GM13976 (cell line): ENCODE results near the gene TSPAN19.
"Not testable (repeated sequence)": the region's sequence is repeated elsewhere in the genome, so short reads cannot be mapped to it uniquely, and the experiment has no call there.

ENCODE experiments used
- DNase-seq: peaks from one replicate; pipeline ENCODE4 v3.0.0; 2012; ENCODE audit warnings: low spot score
- CTCF ChIP-seq: IDR thresholded peaks from 2 replicates; pipeline ENCODE4 v1.5.1; 2012; ENCODE audit warnings: borderline replicate concordance, mild to moderate bottlenecking; ENCODE audit not compliant: insufficient read depth; ENCODE audit errors: extremely low read depth, missing control alignments, control extremely low read depth
- in situ Hi-C: fragments of 300-500 bp; cut with MboI; formaldehyde crosslinking; loops from one replicate; pipeline ENCODE4 v1.12.0; 2022; ENCODE audit warnings: low sequenced_read_pairs, mixed read lengths, inconsistent platforms; ENCODE audit not compliant: unreplicated experiment

Gene TSPAN19

GRCh38 chr12:85018098-85018497 lies 18.0 kb downstream of the TSPAN19 start:
- TF ChIP-seq CTCF = no peak
- in situ Hi-C loops = no loop called here
- no peak for DNase-seq

DNA sequence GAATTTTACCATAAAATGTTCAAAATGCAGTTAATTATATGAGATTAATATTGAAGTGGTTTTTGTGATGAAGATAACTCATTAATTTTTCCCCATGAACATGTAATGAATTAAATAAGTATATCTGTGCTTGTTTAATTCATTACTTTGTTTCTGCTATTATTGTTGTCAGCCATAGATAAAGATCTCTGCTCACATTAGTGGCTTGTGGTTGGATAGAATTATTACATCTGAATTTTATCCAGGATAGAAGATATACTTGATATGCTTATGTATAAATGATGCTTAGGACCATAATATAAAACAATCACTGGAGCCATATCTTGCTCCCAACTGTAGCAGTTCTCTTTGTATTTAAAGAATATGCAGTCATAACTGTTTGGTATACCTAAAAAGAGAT lies 18.5 kb downstream of the TSPAN19 start:
- no peak for DNase-seq
- TF ChIP-seq CTCF = no peak
- in situ Hi-C loops = no loop called here

- TF ChIP-seq CTCF = no peak
- in situ Hi-C loops = no loop called here
- no peak for DNase-seq
Observed at GRCh38 chr12:85017133-85017532, 18.9 kb downstream of the TSPAN19 start.

DNA sequence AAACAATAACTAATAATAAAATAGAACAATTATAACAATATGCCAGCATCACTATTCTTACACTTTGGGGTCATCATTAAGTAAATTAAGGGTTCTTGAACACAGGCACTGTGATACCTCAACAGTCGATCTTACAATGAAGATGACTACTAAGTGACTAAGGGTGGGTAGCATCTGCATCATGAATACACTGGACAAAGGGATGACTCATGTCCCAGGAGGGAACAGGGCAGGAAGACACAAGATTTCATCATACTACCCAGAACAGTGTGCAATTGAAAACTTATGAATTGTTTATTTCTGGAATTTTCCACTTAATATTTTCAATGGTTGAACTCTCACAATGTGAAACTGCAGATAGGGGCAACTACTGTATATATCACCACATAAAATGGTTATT lies 19.7 kb downstream of the TSPAN19 start:
- in situ Hi-C loops = no loop called here

GRCh38 chr12:85007836-85008235 lies 28.2 kb downstream of the TSPAN19 start:
- in situ Hi-C loops = no loop called here
- no peak for DNase-seq
- TF ChIP-seq CTCF = no peak

More for the DNA sequence above, 19.7 kb downstream of the TSPAN19 start:
- no peak for DNase-seq
- TF ChIP-seq CTCF = no peak

DNA sequence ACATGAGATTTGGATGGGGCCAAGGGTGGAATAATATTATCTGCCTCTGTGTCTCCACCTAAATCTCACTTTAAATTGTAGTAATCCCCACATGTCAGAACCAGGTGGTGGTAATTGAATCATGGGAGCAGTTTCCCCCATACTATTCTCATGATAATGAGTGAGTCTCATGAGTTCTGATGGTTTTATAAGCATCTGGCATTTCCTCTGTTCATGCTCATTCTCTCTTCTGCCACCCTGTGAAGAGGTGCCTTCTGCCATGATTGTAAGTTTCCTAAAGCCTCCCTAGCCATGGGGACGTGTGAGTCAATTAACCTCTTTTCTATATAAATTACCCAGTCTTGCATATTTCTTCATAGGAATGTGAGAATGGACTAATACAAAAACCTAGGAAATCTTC lies 29.9 kb downstream of the TSPAN19 start:
- in situ Hi-C loops = no loop called here
- no peak for TF ChIP-seq CTCF
- DNase-seq = no peak

DNA sequence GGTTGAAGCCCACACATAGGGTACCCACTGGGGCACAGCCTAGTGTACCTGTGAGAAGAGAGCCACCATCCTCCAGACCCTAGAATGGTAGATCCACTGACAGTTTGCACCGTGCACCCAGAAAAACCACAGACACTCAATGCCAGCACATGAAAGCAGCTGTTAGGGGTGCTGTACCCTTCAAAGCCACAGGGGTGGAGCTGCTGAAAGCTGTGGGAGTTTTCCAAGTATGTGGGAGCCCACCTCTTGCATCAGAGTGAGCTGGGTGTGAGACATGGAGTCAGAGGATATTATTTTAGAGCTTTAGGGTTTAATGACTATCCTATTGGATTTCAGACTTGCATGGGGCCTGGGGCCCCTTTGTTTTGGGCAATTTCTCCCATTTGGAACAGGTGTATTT lies 30.5 kb downstream of the TSPAN19 start:
- in situ Hi-C loops = no loop called here
- no peak for DNase-seq
- TF ChIP-seq CTCF = no peak

GRCh38 chr12:85005047-85005446 lies 31.0 kb downstream of the TSPAN19 start:
- DNase-seq = not testable (repeated sequence)

More at GRCh38 chr12:85005047-85005446, 31.0 kb downstream of the TSPAN19 start:
- in situ Hi-C loops = not testable (repeated sequence)
